Stimulated activated CD8-positive, alpha-beta memory T cell treated with anti-CD3 and anti-CD28 coated beads, Interleukin-4, amount 100 ng/mL, for 24 hours (primary cell): ENCODE results near the gene CASZ1.

Experiments
- DNase-seq: peaks from one replicate; pipeline ENCODE4 v3.0.0-alpha.2; 2020; ENCODE audit warnings: low read depth

The CASZ1 gene

GRCh38 chr1:10821388-10821787 lies 24.9 kb upstream of the CASZ1 start:
- no peak for DNase-seq

GRCh38 chr1:10820422-10820821 lies 24.0 kb upstream of the CASZ1 start:
- DNase-seq: no peak

- no peak for DNase-seq
Measured at GRCh38 chr1:10819198-10819901, 22.9 kb upstream of the CASZ1 start.

- no peak for DNase-seq
Measured at GRCh38 chr1:10818262-10819197, 22.1 kb upstream of the CASZ1 start.

GRCh38 chr1:10816743-10817369 lies 20.4 kb upstream of the CASZ1 start:
- DNase-seq: no peak

GRCh38 chr1:10816233-10816632 lies 19.8 kb upstream of the CASZ1 start:
- no peak for DNase-seq

- DNase-seq: no peak
Measured at GRCh38 chr1:10815858-10816195, 19.4 kb upstream of the CASZ1 start.

GRCh38 chr1:10814976-10815857 lies 18.8 kb upstream of the CASZ1 start:
- no peak for DNase-seq

GRCh38 chr1:10814312-10814711 lies 17.9 kb upstream of the CASZ1 start:
- DNase-seq: no peak

- DNase-seq: no peak
Measured at GRCh38 chr1:10813799-10814198, 17.4 kb upstream of the CASZ1 start.

- DNase-seq: no peak
Measured at GRCh38 chr1:10812387-10812915, 16.0 kb upstream of the CASZ1 start.

- DNase-seq: no peak
Measured at GRCh38 chr1:10808441-10808840, 12.0 kb upstream of the CASZ1 start.

GRCh38 chr1:10806966-10807365 lies 10.5 kb upstream of the CASZ1 start:
- DNase-seq: no peak

- DNase-seq: no peak
Measured at GRCh38 chr1:10803971-10804820, 7.8 kb upstream of the CASZ1 start.

GRCh38 chr1:10802944-10803715 lies 6.7 kb upstream of the CASZ1 start:
- no peak for DNase-seq

- no peak for DNase-seq
Measured at GRCh38 chr1:10800778-10801177, 4.3 kb upstream of the CASZ1 start.

GRCh38 chr1:10799726-10800125 lies 3.3 kb upstream of the CASZ1 start:
- no peak for DNase-seq

GRCh38 chr1:10795276-10796021 lies 997 bp downstream of the CASZ1 start:
- DNase-seq: no peak

- no peak for DNase-seq
Measured at GRCh38 chr1:10794724-10795275, 1.6 kb downstream of the CASZ1 start.
